HEK293 (cell line): ENCODE measurements around the gene LMNTD2.

Experiments used
- AEBP2 ChIP-seq: fragments of 450-650 bp; formaldehyde crosslinking; IDR thresholded peaks from 2 replicates; pipeline ENCODE4 v1.5.1; 2016; ENCODE audit warnings: missing biosample characterization, missing genetic modification characterization, borderline replicate concordance
- CTCF ChIP-seq: fragments of 450-650 bp; formaldehyde crosslinking; IDR thresholded peaks from 2 replicates; pipeline ENCODE4 v1.5.1; 2016; ENCODE audit warnings: missing biosample characterization, missing genetic modification characterization
- REST ChIP-seq: fragments of 450-650 bp; formaldehyde crosslinking; IDR thresholded peaks from 2 replicates; pipeline ENCODE4 v1.5.1; 2016; ENCODE audit warnings: missing biosample characterization, missing genetic modification characterization
- ZBTB21 ChIP-seq: fragments of 450-650 bp; formaldehyde crosslinking; IDR thresholded peaks from 2 replicates; pipeline ENCODE4 v1.5.1; 2017; ENCODE audit warnings: missing biosample characterization, missing genetic modification characterization
- ZBTB6 ChIP-seq: fragments of 450-650 bp; formaldehyde crosslinking; IDR thresholded peaks from 2 replicates; pipeline ENCODE4 v1.5.1; 2017; ENCODE audit warnings: missing biosample characterization, missing genetic modification characterization
- ZBTB7A ChIP-seq: fragments of 450-650 bp; formaldehyde crosslinking; IDR thresholded peaks from 2 replicates; pipeline ENCODE4 v1.5.1; 2016; ENCODE audit warnings: low read depth, missing biosample characterization, missing genetic modification characterization
- ZNF596 ChIP-seq: fragments of 450-650 bp; IDR thresholded peaks from 2 replicates; pipeline ENCODE4 v1.5.0; 2018; ENCODE audit warnings: missing biosample characterization, mild to moderate bottlenecking, missing genetic modification characterization, moderate library complexity
- ZNF610 ChIP-seq: fragments of 450-650 bp; formaldehyde crosslinking; IDR thresholded peaks from 2 replicates; pipeline ENCODE4 v1.5.1; 2016; ENCODE audit warnings: missing biosample characterization, missing genetic modification characterization, borderline replicate concordance
- ZSCAN23 ChIP-seq: fragments of 450-650 bp; formaldehyde crosslinking; IDR thresholded peaks from 2 replicates; pipeline ENCODE4 v1.5.1; 2016; ENCODE audit warnings: missing biosample characterization, missing genetic modification characterization
- ZSCAN30 ChIP-seq: fragments of 450-650 bp; IDR thresholded peaks from 2 replicates; pipeline ENCODE4 v1.5.1; 2018; ENCODE audit warnings: missing biosample characterization, mild to moderate bottlenecking, missing genetic modification characterization, moderate library complexity

GRCh38 chr11:535210-535518 is 25.4 kb downstream of the LMNTD2 start:
- TF ChIP-seq ZBTB7A (tag by site-specific recombination) (no peak), ZNF596 (no peak), AEBP2 (no peak), ZSCAN30 (tag by site-specific recombination) (no peak), ZBTB6 (tag by site-specific recombination) (no peak), ZBTB21 (tag by site-specific recombination) (no peak), CTCF (tag by site-specific recombination) (no peak), REST (no peak), ZSCAN23 (tag by site-specific recombination) (no peak), ZNF610 (no peak)
